Measurements from ENCODE around the gene CHST6. TPM values are rescaled to one million over a fixed set of nuclear protein-coding genes. Genes with fewer than 3 reads are reported as not detected.

Gene CHST6
- total and polyA plus RNA-seq, 2 donors (not counting 3 experiments of a cell fraction or from before 2014, with no cell fraction given), result 0.26 to 0.60 TPM

DNA sequence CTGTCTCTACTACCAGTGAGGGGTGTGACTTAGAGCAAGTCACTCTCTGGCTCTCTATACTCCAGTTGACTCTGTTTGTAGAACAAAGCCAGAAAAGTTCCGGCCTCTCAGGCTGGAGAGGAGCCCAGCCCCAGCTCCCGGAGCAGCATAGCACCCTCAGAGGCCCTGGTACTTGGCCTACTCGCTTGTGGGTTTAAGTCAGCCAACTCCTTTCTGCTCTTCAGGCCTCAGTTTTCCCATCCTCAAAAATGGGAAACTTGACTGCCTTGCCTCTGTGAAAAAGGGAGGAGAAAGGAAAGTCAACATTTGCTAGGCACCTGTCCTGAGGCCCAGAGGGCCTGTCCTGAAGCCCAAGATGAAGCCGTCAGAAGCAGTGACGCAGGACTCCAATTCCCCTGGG lies 1.1 kb downstream of the CHST6 start:
- Histone ChIP-seq H3K4me2 (ENCODE audit: insufficient read depth, low read length) (peak overlapping the region; percentile 83), H3K36me3 (ENCODE audit: control insufficient read depth in 2 of 2, extremely low read depth in 1 of 2, insufficient read depth in 2 of 2, low read length in 2 of 2) (no peaks in the 10 kb centered on the region), H2AFZ (ENCODE audit: low read depth, low read length) (no peak overlapping the region), H3K4me3 (replicated peaks in 1 of 3; ENCODE audit: insufficient read depth in 1 of 3, low read depth in 1 of 3, low read length in 3 of 3) (no peak overlapping the region), H4K20me1 (replicated peaks; ENCODE audit: control insufficient read depth, extremely low read depth, insufficient read depth, low read length) (peaks cover 2% of the 10 kb centered on the region), H3K9ac (replicated peaks; ENCODE audit: extremely low read depth, insufficient read depth, low read length) (no peak overlapping the region), H3K79me2 (ENCODE audit: control insufficient read depth, insufficient read depth, low read length) (no peaks in the 10 kb centered on the region), H3K4me1 (ENCODE audit: control insufficient read depth, extremely low read depth, insufficient read depth, low read length) (peaks cover 7% of the 10 kb centered on the region), H3K27me3 (ENCODE audit: control insufficient read depth in 2 of 2, insufficient read depth in 2 of 2, low read length in 2 of 2) (peaks cover 5 to 8% of the 10 kb centered on the region in 2 experiments), H3K9me1 (replicated peaks; ENCODE audit: control insufficient read depth, extremely low read depth, insufficient read depth, low read length) (no peaks in the 10 kb centered on the region), H3K27ac (ENCODE audit: insufficient read depth, low read depth, low read length) (no peak overlapping the region), H3K9me3 (replicated peaks; ENCODE audit: control insufficient read depth, insufficient read depth, low read length) (no peaks in the 10 kb centered on the region)
- CTCF ChIA-PET, result interaction anchor here (0.8 to 2.1 kb wide), 3 partner anchors 23 to 270 kb away, joined by 3 to 14 read pairs (median 3); no protein-coding TSS in a partner anchor
- POLR2A ChIA-PET, result interaction anchor here (1.2 kb wide), 1 partner anchor 23 kb away, joined by 13 read pairs; no protein-coding TSS in a partner anchor
- TF ChIP-seq GATA2 (IDR thresholded peaks at IDR 0.05; ENCODE audit: insufficient read depth, insufficient read length, low read depth, low read length) (no peak), EZH2 (IDR thresholded peaks at IDR 0.05; ENCODE audit: borderline replicate concordance, low read depth, low read length, severe bottlenecking) (no peak), POLR2A (IDR thresholded peaks at IDR 0.05; ENCODE audit: low read depth, low read length) (no peak), POLR2AphosphoS5 (IDR thresholded peaks at IDR 0.05; ENCODE audit: insufficient read depth, low read depth, low read length) (no peak), FOS (IDR thresholded peaks at IDR 0.05; ENCODE audit: borderline replicate concordance, insufficient read depth, low read length) (no peak), MYC (IDR thresholded peaks at IDR 0.05; ENCODE audit: low read depth, low read length) (no peak)
- TF ChIP-seq, protein P1, sequence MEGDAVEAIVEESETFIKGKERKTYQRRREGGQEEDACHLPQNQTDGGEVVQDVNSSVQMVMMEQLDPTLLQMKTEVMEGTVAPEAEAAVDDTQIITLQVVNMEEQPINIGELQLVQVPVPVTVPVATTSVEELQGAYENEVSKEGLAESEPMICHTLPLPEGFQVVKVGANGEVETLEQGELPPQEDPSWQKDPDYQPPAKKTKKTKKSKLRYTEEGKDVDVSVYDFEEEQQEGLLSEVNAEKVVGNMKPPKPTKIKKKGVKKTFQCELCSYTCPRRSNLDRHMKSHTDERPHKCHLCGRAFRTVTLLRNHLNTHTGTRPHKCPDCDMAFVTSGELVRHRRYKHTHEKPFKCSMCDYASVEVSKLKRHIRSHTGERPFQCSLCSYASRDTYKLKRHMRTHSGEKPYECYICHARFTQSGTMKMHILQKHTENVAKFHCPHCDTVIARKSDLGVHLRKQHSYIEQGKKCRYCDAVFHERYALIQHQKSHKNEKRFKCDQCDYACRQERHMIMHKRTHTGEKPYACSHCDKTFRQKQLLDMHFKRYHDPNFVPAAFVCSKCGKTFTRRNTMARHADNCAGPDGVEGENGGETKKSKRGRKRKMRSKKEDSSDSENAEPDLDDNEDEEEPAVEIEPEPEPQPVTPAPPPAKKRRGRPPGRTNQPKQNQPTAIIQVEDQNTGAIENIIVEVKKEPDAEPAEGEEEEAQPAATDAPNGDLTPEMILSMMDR (IDR thresholded peaks at IDR 0.05; ENCODE audit: extremely low read depth in 1 of 2, insufficient read depth in 1 of 2, low read depth in 1 of 2, low read length in 2 of 2), result no peak
- TF ChIP-seq, protein P2, sequence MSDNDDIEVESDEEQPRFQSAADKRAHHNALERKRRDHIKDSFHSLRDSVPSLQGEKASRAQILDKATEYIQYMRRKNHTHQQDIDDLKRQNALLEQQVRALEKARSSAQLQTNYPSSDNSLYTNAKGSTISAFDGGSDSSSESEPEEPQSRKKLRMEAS (IDR thresholded peaks at IDR 0.05; ENCODE audit: insufficient read depth, insufficient read length), result no peak
- DNase-seq (ENCODE audit: low read depth, low spot score) (no peak), FAIRE-seq (no peak)
- intact Hi-C loops (cut with micrococcal nuclease), result loop anchor here (1.0 kb wide), 1 partner anchor 23 kb away; no protein-coding TSS in a partner anchor
- BruUV-seq (replicated peaks), result no TSS peak
- dilution Hi-C loops (cut with MboI; ENCODE audit: extremely low pct_ligation_motif_present, low sequenced_read_pairs), result no loop called here
